GM23338 (cell line): ENCODE results near the gene SUPT6H. TPM values are rescaled to one million over a fixed set of nuclear protein-coding genes. Genes with fewer than 3 reads are reported as not detected.

Experiments used
- ATAC-seq: fragments of 200-7000 bp; cut with Tn5 transposase; 3 replicates; pipeline ENCODE4 v1.9.1; 2020
- DNase-seq: peaks from one replicate; pipeline ENCODE4 v3.0.0-alpha.2; 2015; ENCODE audit warnings: low spot score
- H2AFZ ChIP-seq: fragments of 200-600 bp; sonication (generic); 2 replicates; pipeline ENCODE4 v1.8.0; 2016; ENCODE audit warnings: antibody characterized with exemption, mild to moderate bottlenecking, moderate library complexity
- H3F3A ChIP-seq: fragments of 200-600 bp; sonication (generic); replicated peaks from 2 replicates; pipeline ENCODE4 v1.8.0; 2017; ENCODE audit warnings: antibody characterized with exemption, mixed run types, low read depth
- H3K27ac ChIP-seq: fragments of 200-600 bp; sonication (generic); 2 replicates; pipeline ENCODE4 v1.6.1; 2016; ENCODE audit warnings: low read depth
- H3K27me3 ChIP-seq: fragments of 200-600 bp; sonication (generic); 2 replicates; pipeline ENCODE4 v1.8.0; 2016; ENCODE audit warnings: mild to moderate bottlenecking, mixed run types, moderate library complexity; ENCODE audit not compliant: insufficient read depth
- H3K36me3 ChIP-seq: fragments of 200-600 bp; sonication (generic); 2 replicates; pipeline ENCODE4 v1.8.0; 2016; ENCODE audit warnings: mild to moderate bottlenecking; ENCODE audit not compliant: insufficient read depth
- H3K4me1 ChIP-seq: fragments of 200-600 bp; sonication (generic); 2 replicates; pipeline ENCODE4 v1.8.0; 2016; ENCODE audit warnings: mild to moderate bottlenecking, moderate library complexity; ENCODE audit not compliant: insufficient read depth
- H3K4me2 ChIP-seq: fragments of 200-600 bp; sonication (generic); 2 replicates; pipeline ENCODE4 v1.7.1; 2017; ENCODE audit warnings: mixed run types
- H3K4me3 ChIP-seq: fragments of 200-600 bp; sonication (generic); 2 replicates; pipeline ENCODE4 v1.6.1; 2016; ENCODE audit warnings: mixed run types
- H3K79me2 ChIP-seq: fragments of 200-600 bp; sonication (generic); replicated peaks from 2 replicates; pipeline ENCODE4 v1.8.0; 2017; ENCODE audit warnings: mild to moderate bottlenecking; ENCODE audit not compliant: insufficient read depth
- H3K9me2 ChIP-seq: fragments of 200-600 bp; sonication (generic); 2 replicates; pipeline ENCODE4 v1.8.0; 2017; ENCODE audit not compliant: insufficient read depth
- H4K20me1 ChIP-seq: fragments of 200-600 bp; sonication (generic); replicated peaks from 2 replicates; pipeline ENCODE4 v1.8.0; 2017; ENCODE audit warnings: mild to moderate bottlenecking; ENCODE audit not compliant: insufficient read depth
- H3K27ac Mint-ChIP-seq: 2 replicates; pipeline ENCODE4 v1.8.0; 2020; ENCODE audit warnings: inconsistent platforms, mild to moderate bottlenecking, moderate library complexity, mixed read lengths
- H3K27me3 Mint-ChIP-seq: 3 replicates; pipeline ENCODE4 v1.8.0; 2022; ENCODE audit warnings: low read depth, mild to moderate bottlenecking, moderate library complexity, mixed read lengths, inconsistent platforms; ENCODE audit not compliant: insufficient read depth, poor library complexity
- H3K36me3 Mint-ChIP-seq: 3 replicates; pipeline ENCODE4 v1.8.0; 2021; ENCODE audit warnings: low read depth, mild to moderate bottlenecking, inconsistent platforms, moderate library complexity, mixed read lengths
- H3K4me1 Mint-ChIP-seq: 3 replicates; pipeline ENCODE4 v1.8.0; 2020; ENCODE audit warnings: mild to moderate bottlenecking, inconsistent platforms, mixed read lengths
- H3K4me3 Mint-ChIP-seq: 3 replicates; pipeline ENCODE4 v1.8.0; 2021; ENCODE audit warnings: moderate library complexity, mild to moderate bottlenecking, inconsistent platforms, mixed read lengths
- H3K9me3 Mint-ChIP-seq: 3 replicates; pipeline ENCODE4 v1.8.0; 2020; ENCODE audit warnings: moderate library complexity, mild to moderate bottlenecking, inconsistent platforms, mixed read lengths
- CTCF ChIP-seq, 2 experiments: fragments of 200-600 bp in 1 of 2; sonication (generic) in 1 of 2; conservative IDR thresholded peaks; 2 replicates each; pipeline versions ENCODE4 v1.5.1 to v1.6.1; 2016 to 2017; ENCODE audit warnings: antibody characterized with exemption in 2 of 2, low read depth in 2 of 2, mild to moderate bottlenecking in 2 of 2, moderate library complexity in 1 of 2
- EZH2 ChIP-seq: fragments of 200-600 bp; sonication (generic); IDR thresholded peaks from one replicate; pipeline ENCODE4 v1.8.0; 2017; ENCODE audit warnings: antibody characterized with exemption, mild to moderate bottlenecking, low read depth; ENCODE audit not compliant: unreplicated experiment
- EZH2phosphoT487 ChIP-seq: fragments of 200-600 bp; sonication (generic); IDR thresholded peaks from one replicate; pipeline ENCODE4 v1.8.1; 2018; ENCODE audit warnings: antibody characterized with exemption; ENCODE audit not compliant: unreplicated experiment
- JUNB ChIP-seq: IDR thresholded peaks from one replicate; pipeline ENCODE4 v1.6.1; 2016; ENCODE audit warnings: antibody characterized with exemption; ENCODE audit not compliant: unreplicated experiment
- NANOG ChIP-seq: IDR thresholded peaks from 2 replicates; pipeline ENCODE4 v1.6.1; 2016; ENCODE audit warnings: antibody characterized with exemption, borderline replicate concordance
- REST ChIP-seq: IDR thresholded peaks from one replicate; pipeline ENCODE4 v1.6.1; 2018; ENCODE audit warnings: antibody characterized with exemption; ENCODE audit not compliant: unreplicated experiment
- ZNF114 ChIP-seq: fragments of 250-450 bp; sonication (Bioruptor Pico); IDR thresholded peaks from 2 replicates; pipeline ENCODE4 v1.5.0; 2020; ENCODE audit warnings: mild to moderate bottlenecking, moderate library complexity
- ZNF331 ChIP-seq: fragments of 250-450 bp; sonication (Bioruptor Pico); IDR thresholded peaks from 2 replicates; pipeline ENCODE4 v1.5.0; 2020; ENCODE audit warnings: low read depth, mild to moderate bottlenecking, moderate library complexity
- polyA plus RNA-seq: library from polyadenylated mRNA; unstranded; fragments of >200 nt; fragmentation: Nextera tagmentation; extraction: Ambion mirVana; gene quantifications from 2 replicates; pipeline ENCODE4 v1.2.1, GENCODE V29; 2016
- total RNA-seq: library from RNA; depleted of rRNA; stranded (reverse); fragments of >200 nt; shearing (Covaris generic); gene quantifications from 2 replicates; pipeline ENCODE4 v1.2.3, GENCODE V29; 2014
- TF ChIP-seq, protein P1 (sequence below): IDR thresholded peaks from 2 replicates; pipeline ENCODE4 v1.6.1; 2016; ENCODE audit warnings: antibody characterized with exemption

Gene SUPT6H
- total and polyA plus RNA-seq, 2 experiments from 2014 or later = 17.8 to 70.7 TPM

DNA sequence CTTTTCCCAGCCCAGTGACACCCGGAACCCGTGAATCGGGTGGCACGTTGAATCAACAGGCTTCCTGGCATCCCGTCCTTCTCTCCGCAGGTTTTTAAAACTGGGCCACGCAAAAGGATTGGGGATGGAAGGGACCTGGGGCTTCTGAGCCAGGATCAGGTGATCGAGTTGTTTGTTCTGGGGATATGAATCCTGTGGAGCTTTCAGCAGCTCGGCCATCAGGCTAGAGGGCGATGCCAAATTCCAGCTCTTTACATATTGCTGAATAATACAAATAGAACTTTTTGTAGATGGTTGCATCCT lies 473 bp downstream of the SUPT6H start (continued):
- TF ChIP-seq REST = no peak

- H3K27ac ChIP-seq = 0 out of 2 replicates have a peak overlapping the region, but pooled peaks have one; percentile 8
- peak overlapping the region; percentile 99; the same call in 1 of the 2 replicates for H3K27ac Mint-ChIP-seq
- peaks cover 26% of the 10 kb centered on the region for H3K9me3 Mint-ChIP-seq
- peaks cover 15% of the 10 kb centered on the region for H3K4me1 Mint-ChIP-seq
- H3K27me3 ChIP-seq = no peaks in the 10 kb centered on the region
- no peak overlapping the region; the same call in 1 of the 2 replicates for H3K4me2 ChIP-seq
- H3K79me2 ChIP-seq = peaks cover 80% of the 10 kb centered on the region
- peaks cover 49% of the 10 kb centered on the region for H3K36me3 Mint-ChIP-seq
- no peak for DNase-seq
- H4K20me1 ChIP-seq = peaks cover 21% of the 10 kb centered on the region
- peaks cover 10% of the 10 kb centered on the region for H3K27me3 Mint-ChIP-seq
- H3K36me3 ChIP-seq = peaks cover 9% of the 10 kb centered on the region
- H3K4me3 Mint-ChIP-seq = peak overlapping the region; percentile 99
- H3K9me2 ChIP-seq = peaks cover 3% of the 10 kb centered on the region; the same call in 1 of the 2 replicates
- peaks cover 6% of the 10 kb centered on the region for H3F3A ChIP-seq
- no peak for ATAC-seq
- peaks cover 9% of the 10 kb centered on the region for H3K4me1 ChIP-seq
- H3K4me3 ChIP-seq = no peak overlapping the region
- no peak overlapping the region for H2AFZ ChIP-seq
- no peak for TF ChIP-seq EZH2
- TF ChIP-seq JUNB = no peak
- TF ChIP-seq NANOG = no peak
- no peak for TF ChIP-seq CTCF (conservative IDR thresholded peaks at IDR 0.05; ENCODE audit: low read depth in 2 of 2)
- TF ChIP-seq REST = no peak
- TF ChIP-seq EZH2phosphoT487 = no peak
- TF ChIP-seq ZNF331 (CRISPR knock-in tag) = no peak
- TF ChIP-seq, protein P1, sequence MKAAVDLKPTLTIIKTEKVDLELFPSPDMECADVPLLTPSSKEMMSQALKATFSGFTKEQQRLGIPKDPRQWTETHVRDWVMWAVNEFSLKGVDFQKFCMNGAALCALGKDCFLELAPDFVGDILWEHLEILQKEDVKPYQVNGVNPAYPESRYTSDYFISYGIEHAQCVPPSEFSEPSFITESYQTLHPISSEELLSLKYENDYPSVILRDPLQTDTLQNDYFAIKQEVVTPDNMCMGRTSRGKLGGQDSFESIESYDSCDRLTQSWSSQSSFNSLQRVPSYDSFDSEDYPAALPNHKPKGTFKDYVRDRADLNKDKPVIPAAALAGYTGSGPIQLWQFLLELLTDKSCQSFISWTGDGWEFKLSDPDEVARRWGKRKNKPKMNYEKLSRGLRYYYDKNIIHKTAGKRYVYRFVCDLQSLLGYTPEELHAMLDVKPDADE = no peak
- TF ChIP-seq ZNF114 (CRISPR knock-in tag) = no peak
Observed at GRCh38 chr17:28663723-28664122, 1.7 kb downstream of the SUPT6H start.
